GM12874 (cell line): ENCODE measurements around the gene TEX47.
A peak's percentile ranks its signal among the peaks of the same experiment; 100 is the strongest.

Experiments used
- CTCF ChIP-seq: IDR thresholded peaks from 2 replicates; pipeline ENCODE4 v1.5.1; 2011; ENCODE audit warnings: low read depth, mild to moderate bottlenecking, control low read depth, low read length, moderate library complexity; ENCODE audit not compliant: insufficient read depth

Gene TEX47

GRCh38 chr7:88795553-88795952 is at the start of gene TEX47:
TEX47 (minus strand) TSS chr7:88795737; CDS start chr7:88794942, 795 bp downstream.
- TF ChIP-seq CTCF = no peak

- no peak for TF ChIP-seq CTCF
These were observed 49.6 kb upstream of the TEX47 start for GRCh38 chr7:88845091-88845490.

GRCh38 chr7:88842201-88842600 is 46.7 kb upstream of the TEX47 start:
- no peak for TF ChIP-seq CTCF

GRCh38 chr7:88835147-88835728 is 39.7 kb upstream of the TEX47 start:
- peak; percentile 31; the same call in 1 of the 2 replicates for TF ChIP-seq CTCF

- no peak for TF ChIP-seq CTCF
These were observed 30.7 kb upstream of the TEX47 start for GRCh38 chr7:88826222-88826621.

- TF ChIP-seq CTCF = no peak
These were observed 23.0 kb upstream of the TEX47 start for GRCh38 chr7:88818552-88818951.

GRCh38 chr7:88806280-88807037 is 10.9 kb upstream of the TEX47 start:
- no peak for TF ChIP-seq CTCF
